Trophoblast cell (in vitro differentiated cells and primary cell): ENCODE measurements around the gene SYNGR3.
A peak's percentile ranks its signal among the peaks of the same experiment; 100 is the strongest.

Experiments
- DNase-seq, 2 donors: peaks; one replicate each; pipeline ENCODE4 v3.0.0-alpha.2; 2016
- H2AFZ ChIP-seq: 2 replicates; pipeline ENCODE4 v1.6.1; 2013; ENCODE audit warnings: low read length, moderate library complexity, mild to moderate bottlenecking; ENCODE audit not compliant: insufficient read depth, poor library complexity
- H2AK5ac ChIP-seq: 2 replicates; pipeline ENCODE4 v1.6.1; 2013; ENCODE audit warnings: mild to moderate bottlenecking, low read length
- H2BK120ac ChIP-seq: 2 replicates; pipeline ENCODE4 v1.6.1; 2013; ENCODE audit warnings: low read length, mild to moderate bottlenecking, moderate library complexity; ENCODE audit not compliant: insufficient read depth, poor library complexity
- H2BK12ac ChIP-seq: 2 replicates; pipeline ENCODE4 v1.6.1; 2013; ENCODE audit warnings: mild to moderate bottlenecking, low read length, moderate library complexity
- H2BK5ac ChIP-seq: 2 replicates; pipeline ENCODE4 v1.6.1; 2013; ENCODE audit warnings: low read length, low read depth, moderate library complexity, mild to moderate bottlenecking; ENCODE audit not compliant: poor library complexity
- H3K14ac ChIP-seq: 2 replicates; pipeline ENCODE4 v1.6.1; 2013; ENCODE audit warnings: mild to moderate bottlenecking, low read length
- H3K18ac ChIP-seq: 2 replicates; pipeline ENCODE4 v1.6.1; 2013; ENCODE audit warnings: mild to moderate bottlenecking, low read length
- H3K23ac ChIP-seq: 2 replicates; pipeline ENCODE4 v1.6.1; 2013; ENCODE audit warnings: low read length
- H3K27ac ChIP-seq: 2 replicates; pipeline ENCODE4 v1.5.1; 2013; ENCODE audit warnings: low read depth, mild to moderate bottlenecking, inconsistent platforms, low read length, moderate library complexity
- H3K27me3 ChIP-seq: 2 replicates; pipeline ENCODE4 v1.6.1; 2013; ENCODE audit warnings: inconsistent platforms, mild to moderate bottlenecking, low read length, moderate library complexity; ENCODE audit not compliant: insufficient read depth
- H3K36me3 ChIP-seq, 2 experiments: 1 replicate in 1 of 2; 2 replicates in 1 of 2; pipeline ENCODE4 v1.6.1; 2013; ENCODE audit warnings: low read length in 2 of 2, mild to moderate bottlenecking in 2 of 2, moderate library complexity in 1 of 2; ENCODE audit not compliant: insufficient read depth in 2 of 2, control insufficient read depth in 1 of 2
- H3K4ac ChIP-seq: 2 replicates; pipeline ENCODE4 v1.6.1; 2013; ENCODE audit warnings: low read depth, mild to moderate bottlenecking, low read length, moderate library complexity
- H3K4me1 ChIP-seq, 2 experiments: 1 replicate in 1 of 2; 2 replicates in 1 of 2; pipeline ENCODE4 v1.6.1; 2013; ENCODE audit warnings: low read length in 2 of 2, mild to moderate bottlenecking in 2 of 2, moderate library complexity in 1 of 2; ENCODE audit not compliant: insufficient read depth in 2 of 2, control insufficient read depth in 1 of 2
- H3K4me2 ChIP-seq: 2 replicates; pipeline ENCODE4 v1.6.1; 2013; ENCODE audit warnings: inconsistent platforms, mild to moderate bottlenecking, low read length, moderate library complexity
- H3K4me3 ChIP-seq: 2 replicates; pipeline ENCODE4 v1.5.1; 2013; ENCODE audit warnings: mild to moderate bottlenecking, low read depth, low read length, inconsistent platforms
- H3K79me1 ChIP-seq: one replicate; pipeline ENCODE4 v1.6.1; 2013; ENCODE audit warnings: low read length
- H3K79me2 ChIP-seq: 2 replicates; pipeline ENCODE4 v1.6.1; 2013; ENCODE audit warnings: low read length, mild to moderate bottlenecking; ENCODE audit not compliant: control insufficient read depth, insufficient read depth, poor library complexity
- H3K9ac ChIP-seq: 2 replicates; pipeline ENCODE4 v1.6.1; 2013; ENCODE audit warnings: mild to moderate bottlenecking, low read length
- H3K9me3 ChIP-seq: 2 replicates; pipeline ENCODE4 v1.6.1; 2013; ENCODE audit warnings: low read depth, mild to moderate bottlenecking, control low read depth, inconsistent platforms, low read length; ENCODE audit not compliant: insufficient read depth
- H4K12ac ChIP-seq: 2 replicates; pipeline ENCODE4 v1.6.1; 2013; ENCODE audit warnings: low read depth, mild to moderate bottlenecking, low read length, moderate library complexity
- H4K8ac ChIP-seq: 2 replicates; pipeline ENCODE4 v1.6.1; 2013; ENCODE audit warnings: low read depth, mild to moderate bottlenecking, low read length, moderate library complexity
- H4K91ac ChIP-seq: one replicate; pipeline ENCODE4 v1.6.1; 2013; ENCODE audit warnings: low read depth, mild to moderate bottlenecking, low read length, moderate library complexity
- WGBS: extraction: QIAGEN DNeasy Blood & Tissue Kit; methylation state at CpG from one replicate; pipeline ENCODE4 v1.1.7; 2013; ENCODE audit warnings: missing lambda C conversion rate; ENCODE audit not compliant: insufficient read length, insufficient coverage; ENCODE audit errors: extremely low coverage; 5-methylcytosine and 5-hydroxymethylcytosine counted together

SYNGR3 gene

GRCh38 chr16:2024032-2024420 lies 34.3 kb downstream of the SYNGR3 start:
- peak overlapping the region; percentile 66 for H2BK12ac ChIP-seq
- H3K27ac ChIP-seq, result no peak overlapping the region
- H4K12ac ChIP-seq, result peak overlapping the region; percentile 54
- no peak overlapping the region for H3K4me3 ChIP-seq
- H3K27me3 ChIP-seq, result peaks cover 18% of the 10 kb centered on the region
- no peak overlapping the region for H3K18ac ChIP-seq
- H3K4me2 ChIP-seq, result no peak overlapping the region
- H3K9ac ChIP-seq, result no peak overlapping the region
- peak overlapping the region; percentile 63 for H3K14ac ChIP-seq
- H3K79me2 ChIP-seq, result peaks cover 3% of the 10 kb centered on the region
- H2AK5ac ChIP-seq, result peak overlapping the region; percentile 12
- no peaks in the 10 kb centered on the region for H3K36me3 ChIP-seq
- H3K4ac ChIP-seq, result peak overlapping the region; percentile 26
- H3K4me1 ChIP-seq, result peaks cover 29 to 31% of the 10 kb centered on the region in 2 experiments
- H3K79me1 ChIP-seq, result peaks cover 18% of the 10 kb centered on the region
- peak overlapping the region; percentile 63 for H4K91ac ChIP-seq
- no CpG with 5 or more reads among the region's 12 CpGs for WGBS
- no peak overlapping the region for H3K23ac ChIP-seq
- no peak overlapping the region for H2AFZ ChIP-seq
- H4K8ac ChIP-seq, result peak overlapping the region; percentile 82
- peak overlapping the region; percentile 48 for H2BK5ac ChIP-seq
- no peak for DNase-seq
- H2BK120ac ChIP-seq, result peak overlapping the region; percentile 24
- peaks cover 5% of the 10 kb centered on the region for H3K9me3 ChIP-seq

DNA sequence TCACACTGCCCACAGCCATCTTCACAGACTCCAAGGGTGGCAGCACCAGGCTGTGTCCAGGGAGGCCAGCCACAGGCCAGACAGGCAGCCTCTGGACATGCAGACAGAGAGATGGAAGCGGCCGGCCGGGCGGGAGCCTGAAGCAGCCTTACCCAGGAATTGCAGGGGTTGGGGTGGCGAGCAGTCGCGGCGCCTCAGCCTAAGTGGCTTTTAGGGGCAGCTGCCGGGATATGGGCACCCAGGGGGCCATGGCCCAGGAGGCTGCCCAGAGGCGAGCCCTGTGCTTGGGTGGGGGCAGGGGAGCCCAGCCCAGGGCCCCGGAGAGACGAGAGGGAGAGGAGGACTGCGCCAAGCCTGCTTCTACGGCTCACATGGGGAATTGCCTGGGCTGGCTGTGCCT lies 35.5 kb downstream of the SYNGR3 start:
- Histone ChIP-seq H3K9ac (no peak overlapping the region), H4K91ac (no peak overlapping the region), H3K14ac (no peak overlapping the region), H3K4me2 (no peak overlapping the region), H2BK120ac (no peak overlapping the region), H3K79me2 (peaks cover 3% of the 10 kb centered on the region), H3K4me1 (peaks cover 21 to 24% of the 10 kb centered on the region in 2 experiments), H2BK5ac (no peak overlapping the region), H3K18ac (no peak overlapping the region), H3K27ac (no peak overlapping the region), H3K4ac (no peak overlapping the region), H4K8ac (no peak overlapping the region), H2AFZ (no peak overlapping the region), H2BK12ac (no peak overlapping the region), H2AK5ac (peak overlapping the region; percentile 3), H3K27me3 (peaks cover 6% of the 10 kb centered on the region), H3K4me3 (no peak overlapping the region), H4K12ac (no peak overlapping the region), H3K79me1 (peaks cover 18% of the 10 kb centered on the region), H3K9me3 (peaks cover 4% of the 10 kb centered on the region), H3K23ac (no peak overlapping the region), H3K36me3 (peaks cover 5 to 8% of the 10 kb centered on the region in 2 experiments)
- no CpG with 5 or more reads among the region's 14 CpGs for WGBS
- no peak for DNase-seq

DNA sequence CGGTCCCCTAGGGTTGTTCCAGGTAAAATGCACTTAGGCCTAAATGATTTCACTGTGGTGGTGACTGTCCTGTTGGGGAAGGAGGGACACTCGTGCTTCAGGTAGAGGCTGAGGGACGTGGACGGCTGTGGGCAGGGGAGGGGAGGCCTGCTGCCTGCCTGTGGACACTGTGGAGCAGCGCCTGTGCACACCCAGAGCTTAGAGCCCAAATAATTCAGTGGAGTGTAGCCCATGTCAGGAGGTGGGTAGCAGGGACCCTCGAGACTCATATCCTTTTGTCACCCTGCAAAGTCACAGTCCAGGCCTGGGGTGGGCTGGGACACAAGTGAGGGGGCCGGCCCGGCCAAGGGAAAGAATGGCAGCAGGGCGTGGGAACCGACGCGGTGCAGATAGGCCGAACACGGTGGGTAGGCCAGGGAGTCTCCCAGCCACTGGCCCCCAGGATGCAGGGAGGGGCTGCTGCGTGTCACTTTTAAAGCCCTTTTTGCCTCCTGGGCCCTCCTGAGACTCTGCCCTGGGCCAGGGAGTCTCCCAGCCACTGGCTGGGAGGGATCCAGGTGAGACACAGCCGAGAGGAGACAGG lies 36.2 kb downstream of the SYNGR3 start:
- Histone ChIP-seq H4K8ac (peak overlapping the region; percentile 2), H3K9ac (no peak overlapping the region), H2BK12ac (peak overlapping the region; percentile 61), H3K79me1 (peaks cover 18% of the 10 kb centered on the region), H3K27ac (no peak overlapping the region), H3K36me3 (peaks cover 5 to 8% of the 10 kb centered on the region in 2 experiments), H2BK5ac (no peak overlapping the region), H3K9me3 (peaks cover 3% of the 10 kb centered on the region), H2BK120ac (peak overlapping the region; percentile 17), H3K27me3 (no peaks in the 10 kb centered on the region), H3K18ac (no peak overlapping the region), H3K23ac (no peak overlapping the region), H4K91ac (peak overlapping the region; percentile 53), H2AFZ (no peak overlapping the region), H3K4me3 (no peak overlapping the region), H4K12ac (no peak overlapping the region), H3K14ac (no peak overlapping the region), H2AK5ac (peak overlapping the region; percentile 36), H3K79me2 (peaks cover 3% of the 10 kb centered on the region), H3K4me1 (peaks cover 17 to 24% of the 10 kb centered on the region in 2 experiments), H3K4me2 (no peak overlapping the region), H3K4ac (no peak overlapping the region)
- no CpG with 5 or more reads among the region's 16 CpGs for WGBS
- DNase-seq, result no peak

DNA sequence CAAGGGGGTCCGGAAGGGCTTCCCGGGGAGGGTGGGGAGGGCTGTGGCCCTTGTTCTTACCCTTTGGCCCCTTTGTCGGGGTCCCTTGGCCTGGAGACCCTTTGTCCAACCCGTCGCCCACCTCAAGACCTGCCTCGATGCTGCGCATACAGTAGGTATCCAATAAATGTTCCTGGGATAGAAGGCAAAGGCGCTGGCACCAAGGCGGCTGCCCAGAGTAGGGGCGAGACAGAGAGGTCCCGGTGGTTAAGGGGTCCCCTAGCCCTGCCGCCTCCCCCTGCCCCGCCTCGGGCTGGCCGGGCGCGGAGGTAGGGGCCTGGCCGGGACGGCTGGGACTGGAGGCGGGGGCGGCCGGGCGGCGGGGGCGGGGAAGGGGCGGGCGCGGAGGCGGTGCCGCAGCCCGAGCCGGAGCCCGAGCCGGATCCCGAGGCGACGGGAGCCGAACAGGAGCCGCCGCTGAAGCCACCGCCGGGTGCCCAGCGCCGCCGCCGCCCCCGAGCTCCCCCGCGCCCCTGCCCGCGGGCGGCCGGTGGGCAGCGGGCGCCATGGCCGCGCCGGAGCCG lies 36.8 kb downstream of the SYNGR3 start, which contains the start of gene NHERF2:
NHERF2 (plus strand) TSS at position 442 of the 563 bp plus-strand sequence; CDS start at position 546, 104 bp downstream.
- H3K27ac ChIP-seq, result no peak within 1 kb of the TSS
- H3K23ac ChIP-seq, result peak within 1 kb of the TSS; percentile 3
- peak within 1 kb of the TSS; percentile 34 for H4K12ac ChIP-seq
- no peak within 1 kb of the TSS for H3K9ac ChIP-seq
- no peaks in the 10 kb centered on the region for H3K27me3 ChIP-seq
- H3K14ac ChIP-seq, result peak within 1 kb of the TSS; percentile 35
- peak within 1 kb of the TSS; percentile 77 for H3K4me2 ChIP-seq
- H3K4ac ChIP-seq, result no peak within 1 kb of the TSS
- peak within 1 kb of the TSS; percentile 36 for H3K18ac ChIP-seq
- peaks cover 3% of the 10 kb centered on the region for H3K9me3 ChIP-seq
- H4K91ac ChIP-seq, result peak within 1 kb of the TSS; percentile 53
- peak within 1 kb of the TSS; percentile 66 for H2AK5ac ChIP-seq
- H3K36me3 ChIP-seq, result peaks cover 5 to 8% of the 10 kb centered on the region in 2 experiments
- peak within 1 kb of the TSS; percentile 57 for H3K4me3 ChIP-seq
- no peak within 1 kb of the TSS for H2BK5ac ChIP-seq
- peak in 1 of 2 donors; percentile 46 for DNase-seq
- H3K4me1 ChIP-seq, result peaks cover 17 to 24% of the 10 kb centered on the region in 2 experiments
- peak within 1 kb of the TSS; percentile 74 for H4K8ac ChIP-seq
- peak within 1 kb of the TSS; percentile 61 for H2BK12ac ChIP-seq
- WGBS, result no CpG with 5 or more reads among the region's 59 CpGs
- H3K79me1 ChIP-seq, result peaks cover 18% of the 10 kb centered on the region
- H2AFZ ChIP-seq, result peak within 1 kb of the TSS; percentile 40
- peak within 1 kb of the TSS; percentile 34 for H2BK120ac ChIP-seq
- peaks cover 3% of the 10 kb centered on the region for H3K79me2 ChIP-seq
